Activated effector memory CD4-positive, alpha-beta T cell treated with Interleukin-2 at 50 U/mL for 16 hours (primary cell): ENCODE data around the gene TGM1.
"Not testable (repeated sequence)": the region's sequence is repeated elsewhere in the genome, so short reads cannot be mapped to it uniquely, and the experiment has no call there.

Experiments
- DNase-seq: peaks from one replicate; pipeline ENCODE4 v3.0.0-alpha.2; 2020

The TGM1 gene

GRCh38 chr14:24232121-24232644, 30.8 kb downstream of the TGM1 start, which contains the start of gene NEDD8:
Gene NEDD8, minus strand, starts transcription at chr14:24232367. Its CDS starts 100 bp downstream, at chr14:24232267.
- peak; percentile 84 for DNase-seq

GRCh38 chr14:24231263-24232120, 31.5 kb downstream of the TGM1 start:
- peak; percentile 9 for DNase-seq

- no peak for DNase-seq
These were observed 34.1 kb downstream of the TGM1 start for GRCh38 chr14:24228902-24229301.

GRCh38 chr14:24226473-24226872, 36.5 kb downstream of the TGM1 start:
- no peak for DNase-seq

GRCh38 chr14:24224618-24225071, 38.3 kb downstream of the TGM1 start:
- no peak for DNase-seq

GRCh38 chr14:24222987-24223386, 40.0 kb downstream of the TGM1 start:
- not testable (repeated sequence) for DNase-seq

- no peak for DNase-seq
These were observed 43.5 kb downstream of the TGM1 start for GRCh38 chr14:24219521-24219920.

- no peak for DNase-seq
These were observed 43.9 kb downstream of the TGM1 start for GRCh38 chr14:24219080-24219479.

GRCh38 chr14:24216876-24217275, 46.1 kb downstream of the TGM1 start:
- not testable (repeated sequence) for DNase-seq

- DNase-seq, result no peak
These were observed 46.7 kb downstream of the TGM1 start for GRCh38 chr14:24216345-24216699.

GRCh38 chr14:24215495-24216344, 47.3 kb downstream of the TGM1 start, which contains the start of gene MDP1:
Gene MDP1, minus strand, starts transcription at chr14:24216066. Its CDS starts 111 bp downstream, at chr14:24215955.
- DNase-seq, result peak; percentile 83

- DNase-seq, result no peak
These were observed 48.9 kb downstream of the TGM1 start for GRCh38 chr14:24213866-24214662.

GRCh38 chr14:24212924-24213865, 49.8 kb downstream of the TGM1 start, which contains the start of gene CHMP4A:
Gene CHMP4A, minus strand, starts transcription at chr14:24213488. Its CDS starts 49 bp downstream, at chr14:24213439.
- peak; percentile 93 for DNase-seq

- DNase-seq, result no peak
These were observed 51.7 kb downstream of the TGM1 start for GRCh38 chr14:24211311-24211710.

GRCh38 chr14:24207625-24208024, 55.4 kb downstream of the TGM1 start:
- DNase-seq, result no peak

- DNase-seq, result no peak
These were observed 55.8 kb downstream of the TGM1 start for GRCh38 chr14:24207104-24207551.

GRCh38 chr14:24206260-24207103, 56.5 kb downstream of the TGM1 start:
- no peak for DNase-seq

GRCh38 chr14:24204163-24205146, 58.5 kb downstream of the TGM1 start:
- no peak for DNase-seq
